ENCODE measurements around the gene TSPAN15.

Gene TSPAN15

DNA sequence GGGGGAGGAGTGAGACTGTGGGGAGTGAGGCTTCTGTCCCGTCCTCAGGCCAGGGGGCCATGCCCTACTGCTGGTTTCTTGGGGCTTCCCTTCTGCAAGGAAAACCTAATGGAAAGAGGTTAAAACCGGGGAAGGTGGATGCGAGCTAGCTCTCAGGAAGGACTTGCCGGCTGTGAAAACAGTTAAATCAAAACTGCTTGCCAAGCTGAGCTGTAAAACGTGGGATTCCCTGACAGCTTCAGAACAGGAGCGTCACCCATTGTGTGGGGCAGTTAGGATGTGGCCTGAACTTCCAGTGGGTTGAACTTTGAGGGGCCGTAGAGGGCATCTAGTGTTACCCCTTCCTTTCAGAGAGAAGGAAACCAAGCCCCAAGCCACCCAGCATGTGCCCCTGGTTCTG, 13.1 kb downstream of the TSPAN15 start:
- Histone ChIP-seq H3K79me2 (ENCODE audit: insufficient read depth, low read length) (no peaks in the 10 kb centered on the region), H2AFZ (ENCODE audit: low read length) (no peak overlapping the region)

GRCh38 chr10:69464801-69465401, 13.6 kb downstream of the TSPAN15 start:
- Histone ChIP-seq H3F3A (ENCODE audit: low read depth) (no peaks in the 10 kb centered on the region), H2AFZ (ENCODE audit: low read length) (no peak overlapping the region), H3K9me2 (replicated peaks; ENCODE audit: low read depth, low read length) (no peaks in the 10 kb centered on the region), H3K4me1 (ENCODE audit: insufficient read depth, low read length, poor library complexity, severe bottlenecking) (peaks cover 34% of the 10 kb centered on the region), H4K20me1 (ENCODE audit: insufficient read depth, low read length, poor library complexity, severe bottlenecking) (no peaks in the 10 kb centered on the region), H3K27me3 (ENCODE audit: insufficient read depth, low read length, poor library complexity, severe bottlenecking) (no peaks in the 10 kb centered on the region), H3K9ac (ENCODE audit: low read depth, low read length, poor library complexity, severe bottlenecking) (no peak overlapping the region), H3K9me3 (ENCODE audit: insufficient read depth, low read depth, low read length) (no peaks in the 10 kb centered on the region), H3K4me2 (ENCODE audit: low read depth, low read length, poor library complexity, severe bottlenecking) (no peak overlapping the region), H3K4me3 (ENCODE audit: low read length, poor library complexity, severe bottlenecking) (no peak overlapping the region), H3K79me2 (ENCODE audit: insufficient read depth, low read length) (no peaks in the 10 kb centered on the region), H3K36me3 (ENCODE audit: insufficient read depth, low read length) (no peaks in the 10 kb centered on the region)
- TF ChIP-seq CTCF (conservative IDR thresholded peaks at IDR 0.05; ENCODE audit: low read length) (no peak), EZH2phosphoT487 (IDR thresholded peaks at IDR 0.05; ENCODE audit: borderline replicate concordance) (no peak)

More for the DNA sequence above, 13.1 kb downstream of the TSPAN15 start:
- TF ChIP-seq EZH2phosphoT487 (IDR thresholded peaks at IDR 0.05; ENCODE audit: borderline replicate concordance) (no peak), CTCF (conservative IDR thresholded peaks at IDR 0.05; ENCODE audit: low read length) (no peak)
- no peaks in the 10 kb centered on the region for H4K20me1 ChIP-seq (ENCODE audit: insufficient read depth, low read length, poor library complexity, severe bottlenecking)
- H3K27me3 ChIP-seq (ENCODE audit: insufficient read depth, low read length, poor library complexity, severe bottlenecking) = no peaks in the 10 kb centered on the region
- H3K4me1 ChIP-seq (ENCODE audit: insufficient read depth, low read length, poor library complexity, severe bottlenecking) = peaks cover 34% of the 10 kb centered on the region
- no peaks in the 10 kb centered on the region for H3F3A ChIP-seq (ENCODE audit: low read depth)
- H3K9me3 ChIP-seq (ENCODE audit: insufficient read depth, low read depth, low read length) = no peaks in the 10 kb centered on the region
- H3K9ac ChIP-seq (ENCODE audit: low read depth, low read length, poor library complexity, severe bottlenecking) = no peak overlapping the region
- no peaks in the 10 kb centered on the region for H3K36me3 ChIP-seq (ENCODE audit: insufficient read depth, low read length)
- no peak overlapping the region for H3K4me3 ChIP-seq (ENCODE audit: low read length, poor library complexity, severe bottlenecking)
- no peaks in the 10 kb centered on the region for H3K9me2 ChIP-seq (replicated peaks; ENCODE audit: low read depth, low read length)
- no peak overlapping the region for H3K4me2 ChIP-seq (ENCODE audit: low read depth, low read length, poor library complexity, severe bottlenecking)

- Histone ChIP-seq H3K9me2 (replicated peaks; ENCODE audit: low read depth, low read length) (no peaks in the 10 kb centered on the region), H3K4me2 (ENCODE audit: low read depth, low read length, poor library complexity, severe bottlenecking) (no peak overlapping the region), H3K36me3 (ENCODE audit: insufficient read depth, low read length) (no peaks in the 10 kb centered on the region), H3F3A (ENCODE audit: low read depth) (no peaks in the 10 kb centered on the region), H3K27me3 (ENCODE audit: insufficient read depth, low read length, poor library complexity, severe bottlenecking) (no peaks in the 10 kb centered on the region), H3K4me3 (ENCODE audit: low read length, poor library complexity, severe bottlenecking) (no peak overlapping the region), H3K79me2 (ENCODE audit: insufficient read depth, low read length) (no peaks in the 10 kb centered on the region), H2AFZ (ENCODE audit: low read length) (no peak overlapping the region), H4K20me1 (ENCODE audit: insufficient read depth, low read length, poor library complexity, severe bottlenecking) (no peaks in the 10 kb centered on the region), H3K9me3 (ENCODE audit: insufficient read depth, low read depth, low read length) (no peaks in the 10 kb centered on the region), H3K4me1 (ENCODE audit: insufficient read depth, low read length, poor library complexity, severe bottlenecking) (peaks cover 34% of the 10 kb centered on the region), H3K9ac (ENCODE audit: low read depth, low read length, poor library complexity, severe bottlenecking) (no peak overlapping the region)
- no peak for TF ChIP-seq EZH2phosphoT487 (IDR thresholded peaks at IDR 0.05; ENCODE audit: borderline replicate concordance)
- no peak for TF ChIP-seq CTCF (conservative IDR thresholded peaks at IDR 0.05; ENCODE audit: low read length)
Measured at GRCh38 chr10:69465457-69466157, 14.3 kb downstream of the TSPAN15 start.
